NK-92 (cell line): ENCODE data around the gene GEMIN4.
"Not testable (repeated sequence)": the region's sequence is repeated elsewhere in the genome, so short reads cannot be mapped to it uniquely, and the experiment has no call there.

Experiments used
- DNase-seq: peaks from one replicate; lab custom pipeline; 2025; ENCODE audit not compliant: unreplicated experiment; lab: John Stamatoyannopoulos, UW

The GEMIN4 gene

GRCh38 chr17:704111-704864 is 47.8 kb downstream of the GEMIN4 start:
- no peak for DNase-seq

GRCh38 chr17:703081-703875 is 48.8 kb downstream of the GEMIN4 start:
- DNase-seq: no peak

- no peak for DNase-seq
Observed at GRCh38 chr17:700504-701094, 51.5 kb downstream of the GEMIN4 start.

- no peak for DNase-seq
Observed at GRCh38 chr17:699345-699744, 52.7 kb downstream of the GEMIN4 start.

GRCh38 chr17:698096-698495 is 54.0 kb downstream of the GEMIN4 start:
- not testable (repeated sequence) for DNase-seq

- DNase-seq: no peak
Observed at GRCh38 chr17:697682-698081, 54.4 kb downstream of the GEMIN4 start.

- DNase-seq: no peak
Observed at GRCh38 chr17:696369-696768, 55.7 kb downstream of the GEMIN4 start.
